ES-I3 (cell line): ENCODE data around the gene OR10R2.

Source experiments
- H3K36me3 ChIP-seq: 2 replicates; pipeline ENCODE4 v1.6.1; 2013; ENCODE audit warnings: mild to moderate bottlenecking, low read length, control low read depth, moderate library complexity; ENCODE audit not compliant: insufficient read depth
- H3K4me1 ChIP-seq: 2 replicates; pipeline ENCODE4 v1.6.1; 2013; ENCODE audit warnings: mild to moderate bottlenecking, control low read depth, low read length; ENCODE audit not compliant: insufficient read depth
- H3K9ac ChIP-seq: 2 replicates; pipeline ENCODE4 v1.6.1; 2013; ENCODE audit warnings: low read depth, mild to moderate bottlenecking, low read length, moderate library complexity
- H3K9me3 ChIP-seq: 2 replicates; pipeline ENCODE4 v1.6.1; 2013; ENCODE audit warnings: mild to moderate bottlenecking, low read length, moderate library complexity; ENCODE audit not compliant: control insufficient read depth, insufficient read depth

OR10R2 gene

GRCh38 chr1:158506369-158506987 lies 34.5 kb downstream of the OR10R2 start:
- no peak overlapping the region for H3K9ac ChIP-seq
- no peaks in the 10 kb centered on the region for H3K36me3 ChIP-seq
- H3K4me1 ChIP-seq = no peaks in the 10 kb centered on the region
- H3K9me3 ChIP-seq = no peaks in the 10 kb centered on the region

DNA sequence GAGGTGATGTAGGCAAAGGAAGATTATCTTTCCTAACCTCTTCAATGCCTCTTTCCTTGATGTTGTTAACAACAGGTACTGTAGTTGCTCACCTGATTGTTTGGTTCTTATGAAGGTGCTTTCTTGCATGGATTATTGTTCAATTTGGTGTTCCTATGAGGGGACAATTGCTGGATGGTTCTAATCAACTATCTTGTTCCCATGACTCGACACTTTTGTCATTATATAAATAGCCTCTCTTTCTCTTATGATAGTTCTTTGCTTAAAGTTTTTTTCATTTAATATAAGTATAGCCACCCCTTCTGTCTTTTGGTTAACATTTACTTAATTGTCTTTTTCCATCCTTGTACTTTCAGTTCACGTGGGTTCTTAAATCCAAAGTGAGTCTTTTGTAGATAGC lies 35.5 kb downstream of the OR10R2 start:
- Histone ChIP-seq H3K9ac (no peak overlapping the region), H3K9me3 (no peaks in the 10 kb centered on the region), H3K4me1 (no peaks in the 10 kb centered on the region), H3K36me3 (no peaks in the 10 kb centered on the region)

- no peaks in the 10 kb centered on the region for H3K9me3 ChIP-seq
- no peaks in the 10 kb centered on the region for H3K4me1 ChIP-seq
- H3K36me3 ChIP-seq = no peaks in the 10 kb centered on the region
Measured at GRCh38 chr1:158509471-158510156, 37.6 kb downstream of the OR10R2 start.

GRCh38 chr1:158516966-158517365 lies 44.9 kb downstream of the OR10R2 start:
- no peaks in the 10 kb centered on the region for H3K36me3 ChIP-seq
- no peaks in the 10 kb centered on the region for H3K4me1 ChIP-seq
- H3K9ac ChIP-seq = no peak overlapping the region
- no peaks in the 10 kb centered on the region for H3K9me3 ChIP-seq

More at GRCh38 chr1:158509471-158510156, 37.6 kb downstream of the OR10R2 start:
- no peak overlapping the region for H3K9ac ChIP-seq

- no peak overlapping the region for H3K9ac ChIP-seq
- H3K36me3 ChIP-seq = no peaks in the 10 kb centered on the region
- no peaks in the 10 kb centered on the region for H3K9me3 ChIP-seq
- H3K4me1 ChIP-seq = no peaks in the 10 kb centered on the region
Measured at GRCh38 chr1:158520021-158520420, 48.0 kb downstream of the OR10R2 start.

GRCh38 chr1:158520955-158521665 lies 49.1 kb downstream of the OR10R2 start:
- Histone ChIP-seq H3K4me1 (no peaks in the 10 kb centered on the region), H3K9ac (no peak overlapping the region), H3K9me3 (no peaks in the 10 kb centered on the region), H3K36me3 (no peaks in the 10 kb centered on the region)

DNA sequence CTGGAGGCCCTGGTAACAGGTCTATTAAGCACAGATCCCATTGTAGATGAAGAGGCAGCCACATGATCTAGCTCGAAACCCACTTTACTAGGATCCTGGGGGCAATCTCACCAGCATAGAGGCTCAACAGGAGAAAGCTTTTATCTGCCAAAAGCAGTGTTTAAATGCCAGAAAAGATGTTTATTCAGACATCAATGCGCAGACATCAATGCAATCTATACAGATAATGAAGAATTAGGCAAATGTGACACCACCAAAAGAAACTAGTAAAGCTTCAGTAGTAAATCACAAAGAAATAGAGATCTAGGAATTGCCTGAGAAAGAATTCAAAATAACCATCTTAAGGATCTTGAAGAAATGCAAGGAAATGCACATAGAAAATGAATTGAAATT lies 49.6 kb downstream of the OR10R2 start:
- Histone ChIP-seq H3K4me1 (no peaks in the 10 kb centered on the region), H3K36me3 (no peaks in the 10 kb centered on the region), H3K9me3 (no peaks in the 10 kb centered on the region), H3K9ac (no peak overlapping the region)

- no peaks in the 10 kb centered on the region for H3K9me3 ChIP-seq
- no peaks in the 10 kb centered on the region for H3K4me1 ChIP-seq
- H3K9ac ChIP-seq = no peak overlapping the region
- H3K36me3 ChIP-seq = no peaks in the 10 kb centered on the region
Measured at GRCh38 chr1:158527190-158527815, 55.3 kb downstream of the OR10R2 start.
